GM23248 (cell line): Measurements from ENCODE around the gene TWF2. TPM values are rescaled to one million over a fixed set of nuclear protein-coding genes. Genes with fewer than 3 reads are reported as not detected.

ENCODE experiments used
- DNase-seq: peaks from one replicate; pipeline ENCODE4 v3.0.0-alpha.2; 2015
- H2AFZ ChIP-seq: fragments of 200-600 bp; sonication (generic); 2 replicates; pipeline ENCODE4 v1.6.1; 2016; ENCODE audit warnings: antibody characterized with exemption
- H3F3A ChIP-seq: fragments of 200-600 bp; sonication (generic); 2 replicates; pipeline ENCODE4 v1.6.1; 2016; ENCODE audit warnings: mild to moderate bottlenecking, antibody characterized with exemption, mixed run types; ENCODE audit not compliant: insufficient read depth
- H3K27ac ChIP-seq: fragments of 200-600 bp; sonication (generic); 2 replicates; pipeline ENCODE4 v1.5.1; 2016; ENCODE audit warnings: mild to moderate bottlenecking
- H3K27me3 ChIP-seq: fragments of 200-600 bp; sonication (generic); replicated peaks from 2 replicates; pipeline ENCODE4 v1.6.1; 2016; ENCODE audit warnings: mild to moderate bottlenecking; ENCODE audit not compliant: insufficient read depth
- H3K36me3 ChIP-seq: fragments of 200-600 bp; sonication (generic); 2 replicates; pipeline ENCODE4 v1.6.1; 2016; ENCODE audit warnings: low read depth, mild to moderate bottlenecking
- H3K4me1 ChIP-seq: fragments of 200-600 bp; sonication (generic); 2 replicates; pipeline ENCODE4 v1.6.1; 2016; ENCODE audit warnings: mild to moderate bottlenecking; ENCODE audit not compliant: insufficient read depth
- H3K4me2 ChIP-seq: fragments of 200-600 bp; sonication (generic); one replicate; pipeline ENCODE4 v1.6.1; 2016; ENCODE audit warnings: mild to moderate bottlenecking; ENCODE audit not compliant: unreplicated experiment
- H3K4me3 ChIP-seq: fragments of 200-600 bp; sonication (generic); 2 replicates; pipeline ENCODE4 v1.5.1; 2016; ENCODE audit warnings: mild to moderate bottlenecking
- H3K79me2 ChIP-seq: fragments of 200-600 bp; sonication (generic); 2 replicates; pipeline ENCODE4 v1.6.1; 2016; ENCODE audit warnings: mild to moderate bottlenecking; ENCODE audit not compliant: insufficient read depth
- H3K9ac ChIP-seq: fragments of 200-600 bp; sonication (generic); 2 replicates; pipeline ENCODE4 v1.6.1; 2016; ENCODE audit warnings: mild to moderate bottlenecking
- H3K9me2 ChIP-seq: fragments of 200-600 bp; sonication (generic); 2 replicates; pipeline ENCODE4 v1.6.1; 2016; ENCODE audit warnings: mixed run types, mild to moderate bottlenecking, moderate library complexity; ENCODE audit not compliant: insufficient read depth
- H3K9me3 ChIP-seq: fragments of 200-600 bp; sonication (generic); one replicate; pipeline ENCODE4 v1.6.1; 2017; ENCODE audit warnings: low read depth
- H4K20me1 ChIP-seq: fragments of 200-600 bp; sonication (generic); 2 replicates; pipeline ENCODE4 v1.6.0; 2016; ENCODE audit not compliant: insufficient read depth
- EZH2 ChIP-seq: fragments of 200-600 bp; sonication (generic); IDR thresholded peaks from 2 replicates; pipeline ENCODE4 v1.6.1; 2018; ENCODE audit warnings: antibody characterized with exemption, mild to moderate bottlenecking; ENCODE audit not compliant: insufficient read depth, poor library complexity, severe bottlenecking
- EZH2phosphoT487 ChIP-seq: fragments of 200-600 bp; sonication (generic); IDR thresholded peaks from 2 replicates; pipeline ENCODE4 v1.6.1; 2018; ENCODE audit warnings: antibody characterized with exemption, moderate library complexity, mild to moderate bottlenecking, low read depth; ENCODE audit not compliant: insufficient read depth
- WGBS, 2 experiments: methylation state at CpG; one replicate each; pipeline ENCODE4 v1.1.6; 2015 to 2017; ENCODE audit warnings: low lambda C conversion rate in 2 of 2, low coverage in 1 of 2; ENCODE audit errors: missing lambda C conversion rate in 2 of 2; 5-methylcytosine and 5-hydroxymethylcytosine counted together
- in situ Hi-C: fragments of 300-500 bp; cut with MboI; formaldehyde crosslinking; loops from 2 replicates; pipeline ENCODE4 v1.15.0; 2020
- polyA plus RNA-seq: library from polyadenylated mRNA; unstranded; fragments of >200 nt; fragmentation: Nextera tagmentation; extraction: Ambion mirVana; gene quantifications from 2 replicates; pipeline ENCODE4 v1.2.1, GENCODE V29; 2016
- total RNA-seq: library from RNA; depleted of rRNA; stranded (reverse); fragments of >200 nt; shearing (Covaris generic); gene quantifications from 2 replicates; pipeline ENCODE4 v1.2.3, GENCODE V29; 2014

Gene TWF2
- total and polyA plus RNA-seq, 2 experiments from 2014 or later, result 95.1 to 137 TPM

- Histone ChIP-seq H3K79me2 (no peaks in the 10 kb centered on the region), H3K4me1 (peaks cover under 1% of the 10 kb centered on the region; the same call in 1 of the 2 replicates), H3K9me3 (no peaks in the 10 kb centered on the region), H3K27ac (no peak overlapping the region), H3K27me3 (no peaks in the 10 kb centered on the region), H3K36me3 (no peaks in the 10 kb centered on the region), H3K9ac (no peak overlapping the region), H3K4me2 (no peak overlapping the region), H3F3A (peaks cover 5% of the 10 kb centered on the region; the same call in 1 of the 2 replicates), H3K9me2 (no peaks in the 10 kb centered on the region), H2AFZ (no peak overlapping the region), H3K4me3 (no peak overlapping the region), H4K20me1 (no peaks in the 10 kb centered on the region)
- in situ Hi-C loops, result no loop called here
- TF ChIP-seq EZH2phosphoT487, result no peak
- TF ChIP-seq EZH2, result no peak
- WGBS, 2 experiments, result 88 to 90% methylated on average over 38 to 41 of the region's 41 CpGs
- no peak for DNase-seq
Observed at GRCh38 chr3:52222319-52223221, 16.4 kb downstream of the TWF2 start.

DNA sequence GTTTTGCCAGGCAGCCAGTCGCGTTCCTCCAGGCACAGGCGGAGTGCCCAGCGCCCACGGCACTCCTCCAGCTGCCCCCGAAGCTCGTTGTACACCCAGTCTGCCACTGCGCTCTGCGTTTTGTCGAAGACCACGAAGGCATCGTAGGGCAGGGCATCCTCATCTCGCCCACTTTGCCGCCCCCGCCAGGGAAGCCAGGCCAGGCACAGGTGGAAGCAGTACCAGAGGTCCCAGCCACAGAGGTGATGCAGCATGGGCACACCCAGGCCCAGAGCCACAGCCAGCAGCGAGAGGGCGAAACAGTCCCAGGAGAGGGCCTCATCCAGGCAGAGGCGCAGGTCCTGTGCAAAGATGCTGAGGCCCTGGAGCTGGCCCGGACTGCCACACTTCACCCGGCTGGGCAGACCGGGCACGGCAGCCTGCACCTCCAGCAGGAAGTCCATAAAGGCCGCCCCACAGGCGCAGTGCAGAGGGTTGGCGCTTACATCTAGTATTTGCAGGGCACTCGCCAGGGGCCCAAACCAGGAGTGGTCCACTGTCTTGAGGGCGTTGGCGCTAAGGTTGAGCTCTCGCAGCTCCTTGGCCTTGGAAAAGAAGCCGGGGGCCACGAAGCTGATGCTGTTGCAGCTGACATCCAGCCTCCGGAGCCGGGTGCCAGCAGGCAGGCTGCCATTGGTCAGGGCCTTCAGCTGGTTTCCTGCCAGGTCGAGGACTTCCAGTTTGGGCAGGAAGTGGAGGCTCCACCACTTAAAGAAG is 17.2 kb downstream of the TWF2 start:
- Histone ChIP-seq H3K27ac (no peak overlapping the region), H3K27me3 (no peaks in the 10 kb centered on the region), H3K36me3 (no peaks in the 10 kb centered on the region), H3K79me2 (no peaks in the 10 kb centered on the region), H3K4me1 (peaks cover 9% of the 10 kb centered on the region), H3K4me2 (no peak overlapping the region), H4K20me1 (no peaks in the 10 kb centered on the region), H3K9ac (no peak overlapping the region), H3F3A (peaks cover 12% of the 10 kb centered on the region), H3K9me3 (no peaks in the 10 kb centered on the region), H2AFZ (no peak overlapping the region), H3K4me3 (no peak overlapping the region), H3K9me2 (no peaks in the 10 kb centered on the region)
- TF ChIP-seq EZH2, result no peak
- TF ChIP-seq EZH2phosphoT487, result no peak
- in situ Hi-C loops, result no loop called here
- DNase-seq, result no peak
- WGBS, 2 experiments, result 87 to 88% methylated on average over 33 to 34 of the region's 34 CpGs

DNA sequence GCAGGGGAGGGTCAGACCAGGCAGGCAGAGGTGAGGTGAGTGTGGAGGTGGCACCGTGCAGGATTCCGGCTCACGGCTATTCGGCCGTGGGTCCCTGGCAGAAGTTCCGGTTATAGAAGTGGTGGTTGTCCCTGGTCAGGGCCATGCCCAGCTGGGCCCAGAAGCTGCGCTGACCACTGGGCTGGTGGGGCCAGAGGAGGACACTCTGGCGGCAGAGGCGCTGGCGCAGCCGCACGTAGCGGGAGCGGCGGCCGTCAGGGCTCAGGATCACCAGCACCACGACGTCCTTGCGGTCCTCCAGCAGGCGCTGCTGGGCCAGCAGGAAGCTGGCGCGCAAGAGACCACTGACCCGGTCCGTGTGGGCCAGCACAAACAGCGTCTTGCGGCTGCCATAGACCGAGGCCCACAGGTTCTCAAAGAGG is 17.8 kb downstream of the TWF2 start:
- in situ Hi-C loops, result no loop called here

GRCh38 chr3:52220380-52221026 is 18.5 kb downstream of the TWF2 start:
- DNase-seq, result peak; percentile 77

More for the DNA sequence above, 17.8 kb downstream of the TWF2 start:
- Histone ChIP-seq H3K79me2 (no peaks in the 10 kb centered on the region), H3F3A (peaks cover 18% of the 10 kb centered on the region), H3K9ac (no peak overlapping the region), H4K20me1 (no peaks in the 10 kb centered on the region), H3K4me1 (peaks cover 13% of the 10 kb centered on the region), H3K27ac (no peak overlapping the region), H2AFZ (no peak overlapping the region), H3K36me3 (no peaks in the 10 kb centered on the region), H3K4me2 (no peak overlapping the region), H3K4me3 (no peak overlapping the region), H3K9me3 (no peaks in the 10 kb centered on the region), H3K9me2 (no peaks in the 10 kb centered on the region), H3K27me3 (no peaks in the 10 kb centered on the region)
- TF ChIP-seq EZH2phosphoT487, result no peak
- TF ChIP-seq EZH2, result no peak
- 91% methylated on average over 25 to 27 of the region's 27 CpGs for WGBS, 2 experiments
- DNase-seq, result no peak

More at GRCh38 chr3:52220380-52221026, 18.5 kb downstream of the TWF2 start:
- no peak overlapping the region for H3K4me3 ChIP-seq
- 29 to 30% methylated on average over 9 of the region's 9 CpGs for WGBS, 2 experiments
- H3K27me3 ChIP-seq, result no peaks in the 10 kb centered on the region
- no peaks in the 10 kb centered on the region for H4K20me1 ChIP-seq
- in situ Hi-C loops, result no loop called here
- H3K9me3 ChIP-seq, result no peaks in the 10 kb centered on the region
- H3K4me1 ChIP-seq, result peaks cover 13% of the 10 kb centered on the region
- peaks cover 24% of the 10 kb centered on the region for H3F3A ChIP-seq
- no peak for TF ChIP-seq EZH2phosphoT487
- no peak for TF ChIP-seq EZH2
- no peak overlapping the region for H2AFZ ChIP-seq
- no peak overlapping the region for H3K9ac ChIP-seq
- no peak overlapping the region for H3K27ac ChIP-seq
- no peaks in the 10 kb centered on the region for H3K9me2 ChIP-seq
- H3K36me3 ChIP-seq, result no peaks in the 10 kb centered on the region
- no peaks in the 10 kb centered on the region for H3K79me2 ChIP-seq
- H3K4me2 ChIP-seq, result no peak overlapping the region
